GM15510 (cell line): ENCODE data around the gene ANXA11.

Experiments used
- POLR2A ChIP-seq: IDR thresholded peaks from 3 replicates; pipeline ENCODE4 v1.6.1; 2011; ENCODE audit warnings: borderline replicate concordance; ENCODE audit not compliant: insufficient read length; ENCODE audit errors: extremely low read depth

ANXA11 gene

GRCh38 chr10:80163741-80164341 is 41.5 kb downstream of the ANXA11 start:
- TF ChIP-seq POLR2A: no peak

GRCh38 chr10:80161321-80162083 is 43.8 kb downstream of the ANXA11 start:
- TF ChIP-seq POLR2A: no peak

GRCh38 chr10:80160361-80161320 is 44.7 kb downstream of the ANXA11 start:
- TF ChIP-seq POLR2A: no peak

GRCh38 chr10:80159166-80159873 is 46.0 kb downstream of the ANXA11 start:
- no peak for TF ChIP-seq POLR2A

- TF ChIP-seq POLR2A: no peak
Measured at GRCh38 chr10:80158598-80159127, 46.7 kb downstream of the ANXA11 start.

- TF ChIP-seq POLR2A: no peak
Measured at GRCh38 chr10:80158126-80158525, 47.2 kb downstream of the ANXA11 start.

- no peak for TF ChIP-seq POLR2A
Measured at GRCh38 chr10:80157561-80157960, 47.8 kb downstream of the ANXA11 start.

GRCh38 chr10:80156216-80156615 is 49.1 kb downstream of the ANXA11 start:
- TF ChIP-seq POLR2A: no peak

- TF ChIP-seq POLR2A: no peak
Measured at GRCh38 chr10:80155696-80156215, 49.6 kb downstream of the ANXA11 start.

GRCh38 chr10:80154978-80155695 is 50.2 kb downstream of the ANXA11 start:
- no peak for TF ChIP-seq POLR2A

GRCh38 chr10:80154626-80154977 is 50.7 kb downstream of the ANXA11 start:
- no peak for TF ChIP-seq POLR2A

GRCh38 chr10:80153460-80153859 is 51.9 kb downstream of the ANXA11 start:
- TF ChIP-seq POLR2A: no peak

- TF ChIP-seq POLR2A: no peak
Measured at GRCh38 chr10:80152820-80153219, 52.5 kb downstream of the ANXA11 start.
